K562 (cell line): ENCODE measurements around the gene LONP1.

Experiments used
- BRCA1 ChIP-seq, 2 experiments: fragments of 450-650 bp in 1 of 2; sonication (generic) in 1 of 2; formaldehyde crosslinking in 1 of 2; IDR thresholded peaks; 2 replicates each; pipeline versions ENCODE4 v1.5.0 to v1.6.1; 2017 to 2020; ENCODE audit warnings: mild to moderate bottlenecking in 1 of 2, missing genetic modification reagents in 1 of 2
- DMBX1 ChIP-seq: fragments of 250-450 bp; sonication (Bioruptor Pico); IDR thresholded peaks from 2 replicates; pipeline ENCODE4 v1.8.0; 2022; ENCODE audit warnings: inconsistent platforms, mild to moderate bottlenecking, moderate library complexity, borderline replicate concordance
- EP300 ChIP-seq: IDR thresholded peaks from 2 replicates; pipeline ENCODE4 v1.6.1; 2012; ENCODE audit warnings: low read length, improper control_type of control experiment
- ETV6 ChIP-seq, 3 experiments: fragments of 150-350 bp in 1 of 3; sonication (generic) in 1 of 3; formaldehyde crosslinking in 1 of 3; IDR thresholded peaks; 2 replicates each; pipeline versions ENCODE4 v1.6.1 to v1.8.0; 2014 to 2022; ENCODE audit warnings: borderline replicate concordance in 2 of 3, low read depth in 2 of 3, antibody characterized with exemption in 1 of 3, low read length in 1 of 3, mild to moderate bottlenecking in 1 of 3, missing genetic modification reagents in 1 of 3
- FOXK2 ChIP-seq, 2 experiments: fragments of 450-650 bp; IDR thresholded peaks in 1 of 2; conservative IDR thresholded peaks in 1 of 2; 2 replicates each; pipeline ENCODE4 v1.6.1; 2016; ENCODE audit warnings: low read depth in 2 of 2, mild to moderate bottlenecking in 1 of 2
- HCFC1 ChIP-seq: IDR thresholded peaks from 2 replicates; pipeline ENCODE4 v1.6.1; 2012; ENCODE audit warnings: low read depth, low read length, improper control_type of control experiment
- JUNB ChIP-seq: fragments of 450-650 bp; formaldehyde crosslinking; conservative IDR thresholded peaks from 2 replicates; pipeline ENCODE4 v1.4.0; 2020; ENCODE audit warnings: mild to moderate bottlenecking
- NFIX ChIP-seq: fragments of 250-450 bp; sonication (Bioruptor Pico); IDR thresholded peaks from 2 replicates; pipeline ENCODE4 v1.4.0; 2020; ENCODE audit warnings: low read depth, mild to moderate bottlenecking, moderate library complexity
- ZNF224 ChIP-seq: sonication (generic); formaldehyde crosslinking; IDR thresholded peaks from 2 replicates; pipeline ENCODE4 v1.8.0; 2022; ENCODE audit warnings: mild to moderate bottlenecking, missing genetic modification reagents
- ZNF274 ChIP-seq: IDR thresholded peaks from 2 replicates; pipeline ENCODE4 v1.6.1; 2011; ENCODE audit warnings: low read depth, mild to moderate bottlenecking, low read length, moderate library complexity, borderline replicate concordance
- ZNF707 ChIP-seq: fragments of 250-450 bp; sonication (Bioruptor Pico); conservative IDR thresholded peaks from 2 replicates; pipeline ENCODE4 v1.8.0; 2022; ENCODE audit warnings: inconsistent platforms, mild to moderate bottlenecking, moderate library complexity
- TF ChIP-seq, protein P1 (sequence below): IDR thresholded peaks from 3 replicates; pipeline ENCODE4 v1.6.1; 2011; ENCODE audit warnings: borderline replicate concordance, mild to moderate bottlenecking, moderate library complexity; ENCODE audit not compliant: insufficient read length; ENCODE audit errors: extremely low read depth
- TF ChIP-seq, protein P2 (sequence below), 3 experiments: IDR thresholded peaks in 2 of 3; conservative IDR thresholded peaks in 1 of 3; 2 replicates each; pipeline ENCODE4 v1.5.1; 2011 to 2012; ENCODE audit warnings: low read length in 3 of 3, mild to moderate bottlenecking in 3 of 3, control low read depth in 2 of 3, improper control_type of control experiment in 1 of 3, inconsistent platforms in 1 of 3, low read depth in 1 of 3, mixed read lengths in 1 of 3, moderate library complexity in 1 of 3; ENCODE audit not compliant: insufficient read depth in 2 of 3

DNA sequence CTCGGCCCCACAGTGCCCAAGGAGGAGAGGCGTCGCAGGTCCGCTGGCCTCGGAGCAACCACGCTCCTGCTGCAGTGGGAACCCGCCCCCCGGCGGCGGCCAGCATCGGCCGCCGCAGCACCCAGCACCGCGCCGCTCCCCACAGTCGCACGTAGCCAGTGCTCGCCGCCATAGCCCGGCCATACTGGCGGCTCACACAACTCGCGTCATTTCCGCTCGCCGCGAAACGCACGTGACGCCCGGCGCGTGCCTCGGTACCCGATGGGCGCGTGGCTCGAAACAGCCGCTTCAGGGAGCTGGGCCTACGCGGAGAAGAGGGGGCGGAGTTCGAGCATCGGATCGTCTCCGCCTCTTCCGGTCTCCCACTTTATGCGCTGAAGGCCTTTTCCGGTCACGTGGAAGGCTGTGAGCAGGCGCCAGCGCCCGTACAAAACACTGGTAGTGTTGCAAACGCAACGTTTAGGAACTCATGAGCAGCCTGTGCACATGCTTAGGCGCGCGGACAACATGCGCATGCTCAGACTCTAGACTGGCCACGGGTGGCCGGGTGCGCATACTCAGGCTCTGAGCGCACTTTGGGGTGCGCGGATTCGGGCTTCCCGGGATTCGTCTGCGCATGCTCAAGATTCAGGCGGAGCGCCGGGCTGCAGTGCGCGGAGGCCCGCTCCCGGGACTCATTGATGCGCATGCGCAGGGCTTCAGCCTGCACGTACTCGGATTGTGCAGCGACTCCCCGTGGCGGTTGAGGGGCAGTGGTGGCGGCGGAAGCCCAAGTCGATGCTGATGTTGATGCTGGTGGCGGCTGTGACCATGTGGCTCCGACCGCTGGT lies at the start of gene LONP1, which contains the start of gene CATSPERD:
- TF ChIP-seq DMBX1 (CRISPR knock-in tag), result no peak
- peak; percentile 85 to 96 for TF ChIP-seq FOXK2 (conservative IDR thresholded peaks at IDR 0.05 in 1 of 2, IDR thresholded peaks at IDR 0.05 in 1 of 2; ENCODE audit: low read depth in 2 of 2)
- TF ChIP-seq, protein P1, sequence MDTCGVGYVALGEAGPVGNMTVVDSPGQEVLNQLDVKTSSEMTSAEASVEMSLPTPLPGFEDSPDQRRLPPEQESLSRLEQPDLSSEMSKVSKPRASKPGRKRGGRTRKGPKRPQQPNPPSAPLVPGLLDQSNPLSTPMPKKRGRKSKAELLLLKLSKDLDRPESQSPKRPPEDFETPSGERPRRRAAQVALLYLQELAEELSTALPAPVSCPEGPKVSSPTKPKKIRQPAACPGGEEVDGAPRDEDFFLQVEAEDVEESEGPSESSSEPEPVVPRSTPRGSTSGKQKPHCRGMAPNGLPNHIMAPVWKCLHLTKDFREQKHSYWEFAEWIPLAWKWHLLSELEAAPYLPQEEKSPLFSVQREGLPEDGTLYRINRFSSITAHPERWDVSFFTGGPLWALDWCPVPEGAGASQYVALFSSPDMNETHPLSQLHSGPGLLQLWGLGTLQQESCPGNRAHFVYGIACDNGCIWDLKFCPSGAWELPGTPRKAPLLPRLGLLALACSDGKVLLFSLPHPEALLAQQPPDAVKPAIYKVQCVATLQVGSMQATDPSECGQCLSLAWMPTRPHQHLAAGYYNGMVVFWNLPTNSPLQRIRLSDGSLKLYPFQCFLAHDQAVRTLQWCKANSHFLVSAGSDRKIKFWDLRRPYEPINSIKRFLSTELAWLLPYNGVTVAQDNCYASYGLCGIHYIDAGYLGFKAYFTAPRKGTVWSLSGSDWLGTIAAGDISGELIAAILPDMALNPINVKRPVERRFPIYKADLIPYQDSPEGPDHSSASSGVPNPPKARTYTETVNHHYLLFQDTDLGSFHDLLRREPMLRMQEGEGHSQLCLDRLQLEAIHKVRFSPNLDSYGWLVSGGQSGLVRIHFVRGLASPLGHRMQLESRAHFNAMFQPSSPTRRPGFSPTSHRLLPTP, result peak; percentile 77
- TF ChIP-seq, protein P2, sequence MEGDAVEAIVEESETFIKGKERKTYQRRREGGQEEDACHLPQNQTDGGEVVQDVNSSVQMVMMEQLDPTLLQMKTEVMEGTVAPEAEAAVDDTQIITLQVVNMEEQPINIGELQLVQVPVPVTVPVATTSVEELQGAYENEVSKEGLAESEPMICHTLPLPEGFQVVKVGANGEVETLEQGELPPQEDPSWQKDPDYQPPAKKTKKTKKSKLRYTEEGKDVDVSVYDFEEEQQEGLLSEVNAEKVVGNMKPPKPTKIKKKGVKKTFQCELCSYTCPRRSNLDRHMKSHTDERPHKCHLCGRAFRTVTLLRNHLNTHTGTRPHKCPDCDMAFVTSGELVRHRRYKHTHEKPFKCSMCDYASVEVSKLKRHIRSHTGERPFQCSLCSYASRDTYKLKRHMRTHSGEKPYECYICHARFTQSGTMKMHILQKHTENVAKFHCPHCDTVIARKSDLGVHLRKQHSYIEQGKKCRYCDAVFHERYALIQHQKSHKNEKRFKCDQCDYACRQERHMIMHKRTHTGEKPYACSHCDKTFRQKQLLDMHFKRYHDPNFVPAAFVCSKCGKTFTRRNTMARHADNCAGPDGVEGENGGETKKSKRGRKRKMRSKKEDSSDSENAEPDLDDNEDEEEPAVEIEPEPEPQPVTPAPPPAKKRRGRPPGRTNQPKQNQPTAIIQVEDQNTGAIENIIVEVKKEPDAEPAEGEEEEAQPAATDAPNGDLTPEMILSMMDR (IDR thresholded peaks at IDR 0.05 in 2 of 3, conservative IDR thresholded peaks at IDR 0.05 in 1 of 3; ENCODE audit: insufficient read depth in 2 of 3, low read depth in 1 of 3, low read length in 3 of 3), result peak; percentile 92 to 96 (median 93)
- peak; percentile 86 for TF ChIP-seq HCFC1
- no peak for TF ChIP-seq NFIX (CRISPR knock-in tag)
- TF ChIP-seq EP300, result peak; percentile 65; the same call in 1 of the 2 replicates
- no peak for TF ChIP-seq ZNF707 (CRISPR knock-in tag)
- TF ChIP-seq ZNF224, result no peak
- no peak for TF ChIP-seq ZNF274
- TF ChIP-seq JUNB (CRISPR knock-in tag), result no peak
- TF ChIP-seq ETV6 (IDR thresholded peaks at IDR 0.05; ENCODE audit: borderline replicate concordance in 1 of 2, low read depth in 2 of 2, low read length in 1 of 2), result no peak
- TF ChIP-seq ETV6 (CRISPR knock-in tag; IDR thresholded peaks at IDR 0.05; ENCODE audit: borderline replicate concordance), result no peak
- TF ChIP-seq BRCA1 (IDR thresholded peaks at IDR 0.05), result no peak
- no peak for TF ChIP-seq BRCA1 (CRISPR knock-in tag; IDR thresholded peaks at IDR 0.05)
